NCI-H2196 treated with DMSO at 0.1 percent for 48 hours (cell line): ENCODE measurements around the gene ATRN.

Experiments used
- DNase-seq: peaks from one replicate; lab custom pipeline; 2025; ENCODE audit not compliant: unreplicated experiment; lab: John Stamatoyannopoulos, UW

Gene ATRN

DNA sequence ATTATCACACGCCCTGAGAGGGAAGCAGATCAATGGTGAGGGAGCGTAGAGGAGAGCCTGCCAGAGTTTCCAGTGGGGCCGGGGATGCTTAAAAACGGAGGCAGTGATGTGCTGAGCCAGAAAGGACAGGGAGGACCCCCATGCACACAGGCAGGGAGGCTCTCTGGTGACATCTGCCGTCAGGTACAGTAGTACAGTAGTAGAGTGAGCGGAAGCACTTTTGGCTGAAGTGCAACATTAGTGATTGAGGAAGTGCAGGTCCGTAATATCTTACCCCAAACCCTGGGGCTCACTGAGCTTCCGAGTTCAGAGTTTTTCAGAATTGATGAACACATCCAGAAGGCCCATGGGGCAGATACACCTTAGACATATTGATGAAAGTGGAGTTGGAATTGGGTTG, 150.3 kb downstream of the ATRN start:
- no peak for DNase-seq

DNA sequence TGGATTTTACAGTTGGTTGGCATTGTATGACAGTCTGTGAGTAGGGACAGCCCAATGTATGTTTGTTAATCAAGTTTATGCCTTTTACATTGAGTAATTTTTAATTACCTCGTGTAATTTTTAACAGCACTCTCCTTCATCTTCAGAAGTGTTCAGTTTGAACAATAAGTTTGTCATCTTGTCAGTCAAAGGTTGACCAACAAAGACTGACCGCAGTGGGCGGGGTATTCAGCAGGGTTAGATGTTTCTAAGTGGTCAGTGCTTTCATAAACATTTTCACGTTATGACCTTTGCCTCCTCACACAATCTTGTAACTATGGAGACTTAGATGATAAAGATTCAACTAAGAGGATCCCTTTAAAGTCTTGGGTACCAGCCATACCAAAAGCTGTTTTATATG, 151.6 kb downstream of the ATRN start:
- DNase-seq = no peak

DNA sequence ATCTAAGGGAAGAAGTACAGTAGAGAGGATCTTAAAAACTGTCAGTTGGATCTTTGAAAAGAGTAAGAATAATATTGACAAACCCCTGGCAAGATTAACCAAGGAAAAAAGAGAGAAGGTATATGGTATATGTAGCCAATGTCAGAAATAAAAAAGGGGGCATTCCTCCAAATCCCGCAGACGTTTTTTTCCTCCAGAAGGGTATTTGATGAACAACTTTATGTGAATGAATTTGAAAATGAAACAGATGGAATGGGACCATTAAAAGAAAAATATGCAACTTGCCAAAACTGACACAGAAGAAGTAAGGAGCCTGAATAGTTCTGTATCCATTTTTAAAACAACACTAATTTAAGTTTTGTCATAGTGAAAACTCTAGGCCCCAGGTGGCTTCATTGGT, 156.7 kb downstream of the ATRN start:
- no peak for DNase-seq

DNA sequence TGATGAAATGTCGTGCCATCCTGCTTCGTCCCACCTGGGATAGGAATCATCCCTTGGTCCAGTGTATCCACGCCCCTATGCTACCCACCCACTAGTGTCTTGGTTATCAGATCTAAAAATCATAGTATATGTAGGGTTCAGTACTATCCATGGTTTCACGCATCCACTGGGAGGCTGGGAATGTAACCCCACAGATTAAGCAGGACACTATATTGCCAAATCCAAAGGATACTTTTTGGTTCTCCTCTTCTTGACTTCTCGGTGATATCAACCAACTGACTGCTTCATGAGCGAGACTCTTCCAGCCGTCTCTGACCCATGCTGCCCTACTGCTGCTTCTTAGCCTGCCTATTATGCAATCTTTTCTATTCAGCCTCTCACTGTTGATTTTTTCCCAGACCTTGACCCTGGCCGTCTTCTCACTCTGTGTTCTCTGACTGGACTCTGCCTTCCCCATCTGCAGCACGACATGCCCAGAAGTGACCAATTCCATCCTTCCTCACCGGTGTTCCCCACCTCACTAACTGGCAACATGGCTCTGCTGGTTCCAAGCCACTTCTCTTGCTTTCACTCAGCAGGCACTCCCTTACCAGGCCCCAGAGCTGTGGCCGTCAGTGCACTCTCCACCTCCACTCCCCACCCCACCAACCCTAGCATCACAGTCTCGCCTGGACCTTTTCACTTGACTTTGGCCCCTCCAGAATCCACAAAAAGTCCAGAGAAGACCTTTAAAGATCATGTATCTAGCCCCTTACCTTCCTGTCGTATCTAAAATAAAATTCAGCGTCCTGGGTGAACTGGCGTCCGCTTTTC, 157.9 kb downstream of the ATRN start:
- DNase-seq = no peak

DNA sequence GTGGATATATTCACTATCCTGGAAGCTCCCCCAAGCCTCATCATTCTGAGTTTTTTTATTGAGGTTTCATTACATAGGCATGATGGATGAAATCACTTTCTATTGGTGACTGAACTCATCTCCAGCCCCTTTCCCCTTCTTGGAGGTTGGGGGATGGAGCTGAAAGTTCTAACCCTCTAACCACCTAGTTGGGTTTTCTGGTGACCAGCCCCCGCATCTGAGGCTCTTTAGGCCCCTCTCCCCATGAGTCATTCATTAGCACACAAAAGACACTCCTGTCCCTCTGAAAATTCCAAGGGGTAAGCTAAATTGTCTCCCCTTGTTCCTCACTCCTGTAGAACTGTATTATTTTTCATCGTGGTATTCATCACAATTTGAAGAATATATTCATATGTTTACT, 159.1 kb downstream of the ATRN start:
- no peak for DNase-seq

DNA sequence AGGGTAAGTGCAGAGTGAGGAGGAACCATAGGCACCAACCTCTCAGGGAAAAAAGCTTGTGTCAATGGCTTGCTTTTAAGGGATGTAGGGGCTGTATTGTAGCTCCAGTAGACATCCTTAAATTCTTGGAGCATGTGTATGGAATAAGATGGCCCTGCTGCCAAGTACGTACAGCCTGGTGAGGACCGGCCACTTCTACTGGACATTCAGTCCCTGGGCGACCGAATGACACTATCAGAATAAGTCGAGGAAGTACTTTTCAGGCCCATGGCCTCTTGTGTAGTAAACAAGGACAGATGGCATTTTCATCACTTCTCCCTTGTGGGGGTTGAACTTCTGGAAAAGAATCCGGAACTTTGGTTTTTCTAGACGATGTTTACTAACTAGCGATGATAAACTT, 159.6 kb downstream of the ATRN start:
- DNase-seq = no peak

DNA sequence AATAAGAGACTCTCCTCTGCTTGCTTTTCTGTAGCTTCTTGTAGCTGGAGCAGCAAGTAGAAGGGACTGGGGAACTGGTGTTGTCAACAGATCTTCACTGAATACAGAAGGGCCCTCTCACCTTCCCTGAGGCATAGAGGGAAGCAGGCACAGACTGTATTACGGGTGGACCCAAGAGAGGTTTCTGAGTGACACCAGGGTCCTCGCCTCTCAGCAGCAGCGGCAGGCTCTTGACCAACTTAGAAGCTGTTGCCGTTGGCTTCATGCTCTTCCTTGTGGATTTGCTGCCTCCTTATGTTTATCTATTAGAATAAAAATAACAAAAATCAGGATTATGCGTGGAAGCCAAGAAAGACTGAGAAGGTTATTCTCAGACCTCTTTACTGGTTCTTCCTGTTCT, 160.7 kb downstream of the ATRN start:
- DNase-seq = no peak

DNA sequence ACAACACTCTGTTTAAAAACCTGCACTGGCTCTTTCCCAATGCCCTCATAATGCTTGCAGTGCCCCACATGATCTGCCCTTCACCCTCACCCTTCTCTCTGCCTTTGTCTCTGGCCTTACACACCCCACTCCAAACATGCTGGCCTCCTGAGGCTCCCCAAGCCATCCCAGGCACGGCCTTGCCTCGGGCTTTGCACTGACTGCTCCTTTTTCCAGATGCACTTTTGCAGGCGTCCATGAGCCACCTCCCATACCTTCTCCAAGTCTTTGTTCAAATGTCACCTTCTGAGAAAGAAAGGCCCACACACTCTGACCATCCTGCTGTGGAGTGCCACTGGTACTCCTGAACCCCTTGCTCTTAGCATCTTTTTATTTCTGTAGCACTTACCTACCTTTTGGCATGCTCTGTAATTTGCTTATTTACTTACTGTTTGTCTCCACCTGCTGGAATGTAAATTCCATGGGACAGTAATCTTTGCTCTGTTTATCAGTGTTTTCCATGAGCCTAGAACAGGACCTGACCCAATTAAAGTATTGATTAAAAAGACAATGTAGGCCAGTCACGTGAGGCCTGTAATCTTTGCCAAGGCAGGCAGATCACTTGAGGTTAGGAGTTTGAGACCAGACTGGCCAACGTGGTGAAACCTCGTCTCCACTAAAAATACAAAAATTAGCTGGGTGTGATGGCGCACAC, 161.6 kb downstream of the ATRN start:
- no peak for DNase-seq

DNA sequence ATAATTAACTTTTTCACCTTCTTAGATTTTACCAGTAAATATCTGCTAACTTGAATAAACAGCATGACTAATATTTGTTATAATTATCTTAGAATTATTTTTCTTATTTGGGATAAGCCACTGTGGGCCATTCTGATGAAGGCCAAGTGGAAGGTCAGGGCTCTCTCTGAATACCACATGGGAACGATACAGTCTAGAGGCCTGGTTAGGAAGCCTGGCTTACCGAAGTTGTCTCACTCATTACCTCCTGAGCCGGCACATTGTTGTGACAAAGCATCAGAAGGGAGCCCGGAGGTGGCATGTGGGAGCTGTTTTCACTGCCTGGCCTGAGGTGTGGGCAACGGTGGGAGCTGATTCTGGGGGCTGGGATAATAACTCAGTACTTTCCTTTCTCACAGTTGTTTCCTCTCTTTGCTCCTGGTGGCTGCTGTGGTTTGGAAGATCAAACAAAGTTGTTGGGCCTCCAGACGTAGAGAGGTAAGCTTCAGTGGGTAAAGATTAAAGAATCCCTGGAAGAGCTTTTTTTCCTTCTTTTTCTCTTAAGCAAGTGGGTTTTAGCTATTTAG, 163.2 kb downstream of the ATRN start:
- DNase-seq = no peak

DNA sequence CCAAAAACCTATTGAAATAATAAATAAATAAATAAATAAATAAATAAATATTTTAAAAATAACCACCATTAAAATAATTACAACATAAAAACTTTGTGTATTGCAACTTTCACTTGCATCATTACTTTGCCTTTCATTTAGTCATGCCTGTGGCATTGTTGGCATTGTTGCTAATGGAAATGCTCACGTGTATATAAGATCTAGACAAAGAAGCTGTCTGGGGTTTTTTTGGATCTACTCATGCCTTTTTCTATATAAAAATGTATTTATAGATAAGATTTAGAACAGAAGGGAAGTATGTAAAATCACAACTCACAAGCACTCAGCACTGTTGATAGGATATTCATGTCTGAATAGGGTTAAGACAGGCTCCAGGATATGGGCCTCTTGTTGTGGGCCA, 164.5 kb downstream of the ATRN start:
- DNase-seq = no peak

DNA sequence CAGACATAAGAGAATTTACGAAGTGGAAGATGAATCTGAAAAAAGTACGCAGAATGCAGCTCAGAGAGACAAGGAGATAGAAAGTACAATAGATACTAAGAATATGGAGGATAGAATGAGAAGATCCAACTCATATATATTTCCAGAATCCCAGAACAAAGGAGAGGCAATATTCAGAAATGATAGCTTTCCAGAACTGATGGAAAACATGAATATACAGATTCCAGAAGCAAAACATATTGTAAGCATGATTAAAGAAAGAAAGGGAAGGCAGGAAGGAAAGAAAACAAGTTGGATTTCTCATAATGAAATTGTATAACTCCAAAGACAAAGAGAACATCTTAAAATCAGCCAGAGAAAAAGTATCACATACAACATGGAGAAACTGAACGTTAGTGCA, 169.4 kb downstream of the ATRN start:
- DNase-seq = no peak

DNA sequence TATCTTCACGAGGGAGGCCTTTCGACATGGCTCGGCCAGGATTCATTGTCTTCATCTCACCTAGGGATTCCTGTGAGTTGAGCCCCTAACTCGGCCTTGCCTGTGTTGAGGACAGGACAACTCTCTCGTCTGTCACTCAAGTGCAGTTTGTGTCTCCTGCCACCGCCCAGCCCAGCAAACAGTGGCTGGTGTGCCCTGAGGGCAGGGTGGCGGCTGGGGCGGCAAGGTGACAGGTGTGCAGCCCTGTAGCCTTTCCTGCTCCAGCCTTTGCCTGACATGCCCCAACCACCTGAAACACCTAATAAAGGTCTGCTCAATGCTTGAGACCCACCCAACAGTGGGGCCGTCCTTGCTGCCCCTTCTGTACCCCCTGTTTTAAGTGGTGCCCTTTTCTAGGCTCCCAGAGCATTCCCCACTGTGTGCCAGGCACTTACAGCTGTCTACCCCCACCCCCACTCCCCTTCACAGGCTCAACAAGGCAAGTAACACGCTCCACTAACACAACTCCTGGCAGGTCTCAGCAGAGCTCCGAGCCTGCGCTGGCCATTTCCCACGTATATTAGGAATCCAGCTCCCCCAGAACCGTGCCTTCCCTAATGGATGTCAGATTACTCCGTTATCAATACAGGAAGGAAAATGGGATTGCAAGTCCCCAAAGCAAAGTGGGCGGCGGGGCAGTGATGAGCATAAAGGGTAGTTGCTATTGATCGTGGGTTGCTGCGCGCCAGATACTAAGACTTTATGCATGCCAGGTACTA, 174.7 kb downstream of the ATRN start:
- DNase-seq = no peak

DNA sequence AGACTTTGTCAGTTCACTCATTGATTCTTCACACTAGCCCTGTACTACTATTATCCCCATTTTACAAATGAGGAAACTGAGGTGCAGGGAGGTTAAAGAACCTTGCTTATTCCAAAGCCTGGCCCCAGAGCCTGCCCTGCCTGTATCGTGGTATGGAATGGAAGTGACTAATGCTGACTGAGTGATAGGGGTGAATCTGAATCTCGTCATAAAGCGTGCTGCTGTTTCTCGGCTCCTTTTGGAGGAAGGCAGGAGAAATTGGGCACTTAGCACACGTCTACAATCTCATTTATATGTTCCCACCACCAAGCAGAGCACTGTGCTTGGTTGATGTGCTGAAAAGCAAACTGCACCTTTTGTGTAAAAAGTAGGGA, 175.2 kb downstream of the ATRN start:
- DNase-seq = no peak

DNA sequence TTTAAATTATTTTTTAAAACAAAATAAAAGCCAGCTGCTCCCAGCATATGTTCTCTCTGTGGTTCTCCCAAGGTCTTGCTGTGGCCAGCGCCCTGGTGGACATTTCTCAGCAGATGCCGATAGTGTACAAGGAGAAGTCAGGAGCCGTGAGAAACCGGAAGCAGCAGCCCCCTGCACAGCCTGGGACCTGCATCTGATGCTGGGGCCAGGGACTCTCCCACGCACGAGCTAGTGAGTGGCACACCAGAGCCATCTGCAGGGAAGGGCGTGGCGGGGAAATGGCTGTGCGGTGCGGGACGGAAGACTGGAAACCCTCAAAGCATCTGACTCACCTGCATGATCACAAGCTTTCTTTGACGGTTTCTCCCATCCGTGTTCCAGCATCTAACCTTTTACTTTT, 175.8 kb downstream of the ATRN start:
- DNase-seq = no peak

DNA sequence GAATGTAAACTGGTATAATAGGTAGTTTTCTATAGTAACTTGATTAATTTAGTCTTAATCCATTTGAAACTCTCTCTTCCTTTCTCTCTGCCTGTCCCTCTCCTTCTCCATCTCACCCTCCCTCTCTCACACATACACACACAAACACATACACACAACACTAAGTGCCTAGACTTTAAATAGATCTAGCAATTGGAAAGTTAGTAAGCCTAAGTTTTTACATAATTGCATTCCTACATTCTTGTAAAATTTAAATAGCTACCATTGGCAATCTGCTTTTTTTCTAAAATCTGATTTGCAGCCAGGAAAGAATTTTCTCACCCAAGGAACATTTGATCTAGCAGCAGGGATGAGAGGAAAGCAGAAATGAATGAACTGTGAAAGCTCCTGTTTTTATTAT, 176.7 kb downstream of the ATRN start:
- DNase-seq = no peak

DNA sequence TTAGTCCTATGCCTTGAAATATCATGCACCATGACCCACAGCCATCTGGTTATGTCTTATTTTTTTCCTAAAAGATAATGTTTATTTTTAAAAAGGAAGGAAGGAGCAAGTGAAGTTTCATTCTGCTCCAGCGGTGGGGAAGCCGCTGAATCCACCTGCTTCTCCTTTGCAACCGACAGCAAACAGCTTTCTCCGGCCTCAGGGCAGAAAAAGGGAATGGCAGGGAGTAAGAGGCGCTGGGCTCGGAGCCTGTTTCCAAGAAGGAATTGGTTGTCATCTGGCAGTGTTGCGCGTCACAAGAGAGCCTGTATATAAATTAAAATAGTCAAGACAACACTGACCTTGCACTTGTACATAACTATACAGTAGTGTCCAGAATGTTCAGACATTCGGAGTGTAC, 178.1 kb downstream of the ATRN start:
- no peak for DNase-seq

DNA sequence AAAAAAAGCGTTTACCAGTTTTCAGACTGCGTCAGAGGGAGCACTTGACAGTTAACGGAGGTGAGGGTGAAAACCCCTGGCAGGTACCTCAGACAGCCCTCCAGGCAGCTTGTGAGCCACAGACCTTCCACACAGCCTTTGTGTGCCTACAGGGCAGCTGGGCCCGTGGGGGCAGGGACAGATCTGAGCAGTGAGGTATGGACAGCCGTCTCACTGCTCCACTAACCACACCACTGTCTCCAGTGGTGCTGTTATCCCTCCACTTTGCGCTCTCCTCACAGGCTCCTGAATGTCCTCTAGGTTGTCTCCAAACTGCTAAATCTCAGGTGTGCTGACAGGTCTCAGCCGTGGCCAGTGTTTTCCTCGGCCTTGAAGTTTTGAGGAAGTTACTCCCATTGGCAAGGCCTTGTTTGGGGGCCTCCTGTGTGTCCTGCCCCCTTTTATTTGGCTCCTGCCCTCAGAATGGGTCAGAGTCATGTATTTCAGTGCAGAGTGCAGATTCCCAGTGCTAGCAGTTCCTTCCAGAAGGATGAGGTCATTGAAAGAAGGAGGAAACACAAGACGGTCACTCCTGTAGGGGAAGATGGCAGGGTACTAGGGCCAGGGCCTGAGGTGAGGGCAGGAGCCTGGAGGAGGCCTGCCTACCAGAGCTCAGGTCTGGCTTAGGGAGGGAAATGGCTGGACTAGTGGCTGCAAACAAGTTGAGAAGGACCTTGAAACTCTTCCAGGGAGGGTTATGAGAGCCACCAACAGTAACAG, 180.6 kb downstream of the ATRN start:
- DNase-seq = no peak

DNA sequence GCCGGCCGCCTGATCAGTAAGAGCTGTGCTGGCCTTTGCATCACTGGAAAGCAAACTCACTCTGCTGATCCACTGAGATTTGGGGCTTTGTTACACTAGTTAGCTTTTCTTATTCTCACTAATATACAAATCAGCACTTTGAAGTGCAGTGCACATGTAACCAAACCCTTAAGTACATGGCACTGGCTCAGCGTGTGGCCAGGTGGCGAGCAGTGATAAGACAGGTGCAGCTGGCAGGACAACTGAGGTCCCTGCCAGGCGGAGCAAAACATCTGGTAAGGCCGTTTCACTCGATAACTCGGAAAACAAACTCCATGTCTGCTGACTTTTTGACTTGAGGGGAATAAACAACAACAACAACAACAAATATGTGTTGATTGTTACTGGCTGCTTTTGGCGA, 181.4 kb downstream of the ATRN start:
- DNase-seq = no peak

DNA sequence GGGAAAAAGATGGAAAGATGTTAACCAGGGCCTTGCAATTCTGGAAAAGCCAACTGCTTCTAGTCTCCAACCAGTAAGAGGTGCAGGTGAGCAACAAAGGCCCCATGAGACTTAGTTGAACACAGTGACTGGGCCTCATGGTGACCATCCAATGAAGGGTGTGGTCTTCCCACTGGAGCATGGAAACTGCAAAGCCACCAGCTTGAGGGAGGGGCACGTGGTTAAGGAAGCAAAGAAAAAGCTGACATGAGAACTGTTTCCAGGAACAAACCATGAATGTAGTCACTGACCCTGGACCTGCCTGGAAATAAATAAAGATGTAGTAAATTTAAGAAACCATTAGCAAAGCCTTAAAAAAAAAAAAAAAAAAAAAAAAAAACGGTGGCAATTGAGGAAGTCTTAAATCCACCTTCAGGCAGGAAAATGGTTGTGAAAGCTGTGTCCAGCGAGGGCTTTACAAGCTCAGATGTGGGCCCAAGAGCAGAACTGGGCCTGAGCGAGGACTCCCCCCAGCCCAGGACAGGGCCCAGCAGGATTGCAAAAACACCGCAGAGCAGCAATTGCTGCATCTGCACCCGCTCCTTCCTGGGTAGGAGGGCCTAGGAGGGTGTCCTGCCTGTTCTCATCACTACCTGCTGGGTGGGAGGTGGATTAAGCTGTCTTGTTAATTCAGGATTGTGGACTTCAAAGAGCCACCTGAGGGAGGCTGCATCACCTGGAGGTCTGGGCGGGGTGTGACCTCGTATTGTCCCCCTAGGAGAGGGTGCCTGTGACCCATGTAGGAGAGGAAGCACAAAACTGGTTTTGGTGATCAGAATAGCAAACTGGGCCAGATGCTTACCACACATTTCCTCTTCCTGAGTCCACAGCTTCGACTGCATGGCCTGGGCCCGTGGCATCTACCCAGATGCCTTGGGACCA, 182.1 kb downstream of the ATRN start:
- no peak for DNase-seq

DNA sequence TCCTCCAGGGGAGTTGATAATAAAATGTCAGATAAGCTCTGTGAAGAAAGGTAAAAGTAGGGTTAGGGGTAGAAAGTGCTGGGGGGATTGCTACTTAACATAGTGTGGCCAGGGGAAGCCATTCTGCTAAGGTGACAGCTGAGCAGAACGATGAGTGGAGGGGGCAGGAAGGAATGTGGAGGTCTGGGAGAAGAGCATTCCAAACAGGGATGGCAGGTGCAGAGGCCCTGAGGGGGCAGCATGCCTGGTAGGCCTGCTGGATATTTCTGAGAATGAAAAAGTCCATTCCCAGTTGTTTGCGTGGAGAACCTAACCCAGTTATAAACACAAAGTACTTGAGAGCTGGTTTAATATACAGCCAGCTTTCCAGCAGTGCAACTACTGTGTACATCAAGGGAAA, 183.1 kb downstream of the ATRN start:
- no peak for DNase-seq
